Urinary bladder (tissue), 2 donors: Measurements from ENCODE around the gene SRP54. TPM values are rescaled to one million over a fixed set of nuclear protein-coding genes. Genes with fewer than 3 reads are reported as not detected.

Source experiments
- polyA plus RNA-seq: library from polyadenylated mRNA; stranded (reverse); fragments of 200-250 nt; gene quantifications from one replicate; pipeline ENCODE4 v1.2.3, GENCODE V29; 2013
- total RNA-seq: library from RNA; depleted of rRNA; stranded (reverse); fragments of >200 nt; gene quantifications from one replicate; pipeline ENCODE4 v1.2.3, GENCODE V29; 2014
- donor health status: healthy.

Gene SRP54
- total and polyA plus RNA-seq, 2 donors = 34.3 to 111 TPM

Other genes with a start within 250 kb of the SRP54 start
- 38.3 TPM for gene BAZ1A, start 107.6 kb upstream of the SRP54 start, total RNA-seq
- 14.8 TPM for gene BAZ1A, start 107.6 kb upstream of the SRP54 start, polyA plus RNA-seq
- gene FAM177A1, start 63.3 kb downstream of the SRP54 start, total RNA-seq = 49.5 TPM
- 72.6 TPM for gene FAM177A1, start 63.3 kb downstream of the SRP54 start, polyA plus RNA-seq
- gene PPP2R3C, start 139.0 kb downstream of the SRP54 start, total RNA-seq = 66.2 TPM
- gene PPP2R3C, start 139.0 kb downstream of the SRP54 start, polyA plus RNA-seq = 28.3 TPM
- gene PRORP, start 139.6 kb downstream of the SRP54 start, total RNA-seq = 28.8 TPM
- 12.4 TPM for gene PRORP, start 139.6 kb downstream of the SRP54 start, polyA plus RNA-seq